Esophagus squamous epithelium (tissue), 4 donors: ENCODE measurements around the gene ILRUN.

Source experiments
- CTCF ChIP-seq, 6 experiments: fragments of 450-650 bp in 4 of 6; fragments of 200-600 bp in 2 of 6; sonication (generic) in 2 of 6; IDR thresholded peaks; one replicate each; pipeline ENCODE4 v1.5.1; 2016 to 2019; ENCODE audit warnings: antibody characterized with exemption in 6 of 6, mild to moderate bottlenecking in 4 of 6, moderate library complexity in 4 of 6
- POLR2A ChIP-seq, 4 donors: fragments of 450-650 bp; IDR thresholded peaks; one replicate each; pipeline ENCODE4 v1.6.1; 2017; ENCODE audit warnings: antibody characterized with exemption in 4 of 4, mild to moderate bottlenecking in 4 of 4, moderate library complexity in 3 of 4

DNA sequence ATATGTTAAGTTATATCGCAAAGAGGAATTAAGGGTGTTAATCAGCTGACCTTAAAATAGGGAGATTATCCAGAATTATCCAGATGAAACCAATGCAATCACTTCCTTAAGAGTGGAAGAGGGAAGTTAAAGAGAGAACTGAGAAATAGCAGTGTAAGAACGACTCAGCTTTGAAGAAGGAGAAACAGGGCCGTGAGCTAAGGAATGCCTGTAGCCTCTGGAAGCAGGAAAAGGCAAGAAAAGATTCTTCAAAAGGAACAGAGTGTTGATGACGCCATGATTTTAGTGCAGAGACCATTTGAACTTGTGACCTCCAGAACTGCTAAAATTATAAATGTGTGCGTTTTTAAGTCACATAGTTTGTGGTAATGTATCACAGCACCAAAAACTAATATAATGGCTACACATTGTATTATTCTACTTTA, 32.7 kb downstream of the ILRUN start:
- TF ChIP-seq POLR2A (IDR thresholded peaks at IDR 0.05) (no peak), CTCF (IDR thresholded peaks at IDR 0.05) (no peak)
